Occipital lobe (tissue), 2 donors: ENCODE measurements around the gene POU4F1. TPM values are rescaled to one million over a fixed set of nuclear protein-coding genes. Genes with fewer than 3 reads are reported as not detected.

Experiments used
- DNase-seq: peaks from one replicate; lab custom pipeline; 2025; lab: John Stamatoyannopoulos, UW
- total RNA-seq: library from RNA; depleted of rRNA; stranded (reverse); fragments of >200 nt; gene quantifications from one replicate; pipeline ENCODE4 v1.2.3, GENCODE V29; 2014

The POU4F1 gene
- total RNA-seq, 1 donor from 2014 or later: under 0.01 TPM

DNA sequence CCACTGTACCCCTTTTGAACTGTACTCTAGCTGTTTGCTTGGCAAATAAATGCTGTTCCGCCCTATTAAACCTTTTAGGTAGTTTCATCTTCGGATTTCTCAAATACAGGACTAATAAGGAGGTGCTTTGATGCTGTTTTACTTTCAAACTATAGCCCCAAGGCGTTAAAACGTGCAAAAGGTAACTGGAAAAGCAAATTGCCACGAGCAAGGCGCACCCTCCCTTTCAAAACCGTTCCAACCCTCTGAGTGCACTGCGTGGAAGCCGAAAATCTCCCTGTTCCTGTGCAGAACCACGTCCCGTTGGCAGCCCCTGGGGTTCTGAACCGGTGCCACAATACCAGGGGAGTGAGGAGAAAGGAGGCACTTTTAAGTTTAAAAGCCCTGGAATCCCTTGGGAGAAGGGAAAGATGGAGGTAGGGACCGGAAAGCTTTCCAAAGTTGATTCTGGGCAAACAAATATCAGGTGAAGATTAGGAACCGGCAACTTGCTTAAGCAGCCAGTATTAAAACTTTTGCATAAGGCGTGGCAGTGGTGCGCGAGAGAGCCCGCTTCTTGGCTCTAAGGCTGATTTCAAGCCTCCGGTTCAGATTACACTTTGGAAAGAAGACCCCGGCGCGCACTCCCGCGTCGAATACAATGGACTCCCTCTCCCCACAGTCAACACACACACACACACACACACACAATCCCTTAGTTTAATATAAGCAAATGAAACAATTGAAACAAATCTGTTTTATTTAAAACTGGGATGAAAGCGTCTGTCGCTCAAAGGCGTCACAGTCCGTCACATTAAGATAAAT lies 9.5 kb downstream of the POU4F1 start:
- DNase-seq: no peak

GRCh38 chr13:78593129-78593528 lies 10.2 kb downstream of the POU4F1 start:
- no peak for DNase-seq

GRCh38 chr13:78592584-78592983 lies 10.8 kb downstream of the POU4F1 start:
- DNase-seq: no peak

DNA sequence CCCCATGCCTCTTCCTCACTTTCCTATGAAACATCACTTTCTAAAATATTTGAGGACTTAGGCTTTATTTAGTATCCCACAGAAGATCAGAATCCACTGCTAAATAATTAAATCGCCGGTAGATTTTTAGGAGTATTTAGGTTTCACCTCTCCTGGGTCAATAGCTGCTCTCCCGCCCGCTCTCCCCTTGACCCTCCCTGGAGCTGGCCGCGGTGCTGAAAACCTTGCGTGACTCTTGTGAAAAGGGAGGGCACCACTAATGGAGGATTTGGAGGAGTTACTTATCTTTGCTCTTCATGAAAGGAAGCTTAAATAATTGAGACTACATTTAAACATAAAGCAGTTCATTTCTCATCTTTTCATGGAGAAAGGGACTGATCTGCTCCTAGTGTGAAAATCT lies 14.1 kb downstream of the POU4F1 start:
- no peak for DNase-seq

DNA sequence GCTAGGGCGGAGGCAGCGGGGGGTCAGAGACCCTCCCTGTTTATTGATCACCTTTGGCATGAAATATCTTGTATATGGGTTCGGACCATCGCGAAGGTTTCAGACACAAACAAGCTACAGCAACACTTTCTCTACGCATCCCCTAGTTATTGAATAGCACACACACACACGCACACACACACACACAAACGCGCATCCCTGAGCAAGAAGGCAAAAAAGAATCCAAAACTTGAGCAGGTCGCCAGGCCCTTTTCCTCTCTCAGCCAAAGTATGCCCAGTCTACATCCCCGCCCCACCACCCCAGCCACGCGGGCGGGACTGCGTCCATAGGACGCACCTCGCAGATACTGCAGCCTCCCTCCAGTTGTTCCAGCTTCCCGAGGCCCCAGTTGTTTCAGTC lies 16.0 kb downstream of the POU4F1 start:
- DNase-seq: no peak

GRCh38 chr13:78586706-78587105 lies 16.6 kb downstream of the POU4F1 start:
- no peak for DNase-seq

- no peak for DNase-seq
Measured at GRCh38 chr13:78576261-78576660, 27.1 kb downstream of the POU4F1 start.

GRCh38 chr13:78572459-78572858 lies 30.9 kb downstream of the POU4F1 start:
- DNase-seq: no peak

GRCh38 chr13:78569029-78569428 lies 34.3 kb downstream of the POU4F1 start:
- DNase-seq: no peak

DNA sequence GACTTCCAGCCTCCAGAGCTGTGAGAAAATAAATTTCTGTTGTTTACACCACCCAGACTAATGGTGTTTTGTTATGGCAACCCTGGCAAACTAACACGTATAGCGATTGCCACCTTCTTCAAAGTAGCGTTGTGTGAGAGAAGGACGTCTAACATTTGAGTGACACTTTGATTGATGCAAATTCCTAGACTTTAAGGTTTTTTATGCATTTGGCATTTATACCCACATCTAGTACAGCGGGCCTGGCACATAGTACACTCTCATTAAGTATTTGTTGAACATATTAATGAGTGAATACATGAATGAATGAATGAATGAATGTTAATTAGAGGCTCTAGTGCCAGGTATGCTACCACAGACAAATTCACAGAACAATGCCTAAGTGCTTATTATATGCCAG lies 36.7 kb downstream of the POU4F1 start:
- no peak for DNase-seq

- DNase-seq: no peak
Measured at GRCh38 chr13:78562237-78562889, 41.0 kb downstream of the POU4F1 start.

Other genes starting within 250 kb of the POU4F1 start
- gene OBI1, start 55.6 kb upstream of the POU4F1 start, total RNA-seq: 76.0 TPM